ENCODE results near the gene TLK1. TPM values are rescaled to one million over a fixed set of nuclear protein-coding genes. Genes with fewer than 3 reads are reported as not detected.

TLK1 gene
- total RNA-seq, 4 donors from 2014 or later, result 7.7 to 14.2 (median 10.0) TPM

GRCh38 chr2:171206422-171207115, 45.9 kb upstream of the TLK1 start:
- no peak for TF ChIP-seq CTCF (IDR thresholded peaks at IDR 0.05 in 4 of 5, conservative IDR thresholded peaks at IDR 0.05 in 1 of 5)
- intact Hi-C loops (cut with DNase I; ENCODE audit: low total_unique reads) (no loop called here), in situ Hi-C loops (cut with MboI; ENCODE audit: low sequenced_read_pairs in 4 of 4) (no loop called here)
- H3K36me3 ChIP-seq, result no peaks in the 10 kb centered on the region
- no peak overlapping the region for H3K4me3 ChIP-seq
- no peaks in the 10 kb centered on the region for H3K27me3 ChIP-seq
- no peaks in the 10 kb centered on the region for H3K4me1 ChIP-seq
- ATAC-seq (no peak), DNase-seq (no peak)
- no peaks in the 10 kb centered on the region for H3K9me3 ChIP-seq
- H3K27ac ChIP-seq, result no peak overlapping the region

GRCh38 chr2:171205551-171205950, 44.9 kb upstream of the TLK1 start:
- intact Hi-C loops (cut with DNase I; ENCODE audit: low total_unique reads), result no loop called here
- Histone ChIP-seq H3K4me1 (no peaks in the 10 kb centered on the region), H3K27ac (no peak overlapping the region), H3K36me3 (no peaks in the 10 kb centered on the region), H3K27me3 (no peaks in the 10 kb centered on the region), H3K9me3 (no peaks in the 10 kb centered on the region), H3K4me3 (no peak overlapping the region)
- TF ChIP-seq CTCF (IDR thresholded peaks at IDR 0.05 in 4 of 5, conservative IDR thresholded peaks at IDR 0.05 in 1 of 5) (no peak), POLR2A (IDR thresholded peaks at IDR 0.05) (no peak)
- no peak for DNase-seq
- in situ Hi-C loops (cut with MboI; ENCODE audit: low sequenced_read_pairs in 4 of 4), result no loop called here
- ATAC-seq, result no peak

GRCh38 chr2:171201767-171202166, 41.1 kb upstream of the TLK1 start:
- no peak for TF ChIP-seq POLR2A (IDR thresholded peaks at IDR 0.05)
- no peak for TF ChIP-seq CTCF (IDR thresholded peaks at IDR 0.05 in 4 of 5, conservative IDR thresholded peaks at IDR 0.05 in 1 of 5)
- H3K4me1 ChIP-seq, result no peaks in the 10 kb centered on the region
- no peaks in the 10 kb centered on the region for H3K36me3 ChIP-seq
- intact Hi-C loops (cut with DNase I; ENCODE audit: low total_unique reads), result no loop called here
- in situ Hi-C loops (cut with MboI; ENCODE audit: low sequenced_read_pairs in 4 of 4), result no loop called here
- H3K27me3 ChIP-seq, result no peaks in the 10 kb centered on the region
- H3K27ac ChIP-seq, result no peak overlapping the region
- DNase-seq (no peak), ATAC-seq (no peak)
- no peaks in the 10 kb centered on the region for H3K9me3 ChIP-seq
- H3K4me3 ChIP-seq, result no peak overlapping the region

GRCh38 chr2:171201271-171201670, 40.6 kb upstream of the TLK1 start:
- intact Hi-C loops (cut with DNase I; ENCODE audit: low total_unique reads) (no loop called here), in situ Hi-C loops (cut with MboI; ENCODE audit: low sequenced_read_pairs in 4 of 4) (no loop called here)
- H3K9me3 ChIP-seq, result no peaks in the 10 kb centered on the region
- ATAC-seq, result no peak
- H3K27me3 ChIP-seq, result no peaks in the 10 kb centered on the region
- H3K36me3 ChIP-seq, result no peaks in the 10 kb centered on the region
- DNase-seq, result no peak
- no peak overlapping the region for H3K4me3 ChIP-seq
- no peak overlapping the region for H3K27ac ChIP-seq
- no peaks in the 10 kb centered on the region for H3K4me1 ChIP-seq
- no peak for TF ChIP-seq POLR2A (IDR thresholded peaks at IDR 0.05)
- TF ChIP-seq CTCF (IDR thresholded peaks at IDR 0.05 in 4 of 5, conservative IDR thresholded peaks at IDR 0.05 in 1 of 5), result no peak

- H3K27me3 ChIP-seq, result no peaks in the 10 kb centered on the region
- in situ Hi-C loops (cut with MboI; ENCODE audit: low sequenced_read_pairs in 4 of 4), result no loop called here
- H3K36me3 ChIP-seq, result no peaks in the 10 kb centered on the region
- no peak for ATAC-seq
- no peak overlapping the region for H3K27ac ChIP-seq
- TF ChIP-seq CTCF (IDR thresholded peaks at IDR 0.05 in 4 of 5, conservative IDR thresholded peaks at IDR 0.05 in 1 of 5) (no peak), POLR2A (IDR thresholded peaks at IDR 0.05) (no peak)
- H3K9me3 ChIP-seq, result no peaks in the 10 kb centered on the region
- no peak overlapping the region for H3K4me3 ChIP-seq
- H3K4me1 ChIP-seq, result no peaks in the 10 kb centered on the region
- DNase-seq, result no peak
- intact Hi-C loops (cut with DNase I; ENCODE audit: low total_unique reads), result no loop called here
Observed at GRCh38 chr2:171200469-171200868, 39.8 kb upstream of the TLK1 start.
